Measurements from ENCODE around the gene PAK4. TPM values are rescaled to one million over a fixed set of nuclear protein-coding genes. Genes with fewer than 3 reads are reported as not detected.

Gene PAK4
- total RNA-seq, 1 experiment from 2014 or later, result 69.8 TPM

DNA sequence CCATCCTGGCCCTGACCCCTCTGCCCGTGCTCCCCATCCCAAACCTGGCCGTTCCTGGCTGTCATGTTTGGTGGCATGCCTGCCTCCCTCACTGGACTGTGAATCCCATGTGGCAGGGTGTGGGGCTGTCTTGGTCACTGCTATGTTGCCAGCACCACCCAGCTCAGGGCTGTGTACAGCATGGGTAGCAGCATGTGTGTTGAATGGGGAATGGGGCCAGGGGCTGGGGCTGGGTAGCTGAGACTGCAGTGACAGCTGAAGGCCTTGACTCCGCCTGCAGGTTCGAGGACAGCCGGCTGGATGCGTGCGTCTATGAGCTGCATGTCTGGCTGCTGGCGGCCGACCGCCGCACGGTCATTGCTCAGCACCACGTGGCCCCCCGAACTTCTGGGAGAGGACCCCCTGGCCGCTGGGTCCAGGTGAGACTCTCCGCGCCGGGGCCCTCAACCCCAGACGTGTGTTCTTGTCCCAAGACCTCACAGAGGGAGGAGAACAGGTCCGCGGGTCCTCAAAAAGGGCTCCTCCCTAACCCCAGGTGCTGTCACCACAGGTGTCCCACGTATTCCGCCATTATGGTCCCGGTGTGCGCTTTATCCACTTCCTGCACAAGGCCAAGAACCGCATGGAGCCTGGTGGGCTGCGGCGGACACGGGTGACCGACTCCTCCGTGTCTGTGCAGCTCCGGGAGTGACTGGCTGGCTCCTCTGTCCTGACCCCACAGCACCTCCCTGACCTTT is 74.6 kb downstream of the PAK4 start:
- no peaks in the 10 kb centered on the region for H3K36me3 Mint-ChIP-seq
- H3K27me3 Mint-ChIP-seq (ENCODE audit: low read depth), result peaks cover 78% of the 10 kb centered on the region
- no peaks in the 10 kb centered on the region for H3K9me3 Mint-ChIP-seq
- H3K27ac Mint-ChIP-seq, result no peak overlapping the region
- no peak for ATAC-seq
- ChIA-PET CTCF (interaction anchor here (0.6 to 5.1 kb wide), 6 partner anchors 13 to 162 kb away, joined by 3 to 26 read pairs (median 4); no protein-coding TSS in a partner anchor), POLR2A (no interaction called here)
- no peak for DNase-seq (ENCODE audit: low spot score)
- H3K4me1 Mint-ChIP-seq, result peaks cover 17% of the 10 kb centered on the region
- no peak overlapping the region for H3K4me3 Mint-ChIP-seq
- TF ChIP-seq, protein P1, sequence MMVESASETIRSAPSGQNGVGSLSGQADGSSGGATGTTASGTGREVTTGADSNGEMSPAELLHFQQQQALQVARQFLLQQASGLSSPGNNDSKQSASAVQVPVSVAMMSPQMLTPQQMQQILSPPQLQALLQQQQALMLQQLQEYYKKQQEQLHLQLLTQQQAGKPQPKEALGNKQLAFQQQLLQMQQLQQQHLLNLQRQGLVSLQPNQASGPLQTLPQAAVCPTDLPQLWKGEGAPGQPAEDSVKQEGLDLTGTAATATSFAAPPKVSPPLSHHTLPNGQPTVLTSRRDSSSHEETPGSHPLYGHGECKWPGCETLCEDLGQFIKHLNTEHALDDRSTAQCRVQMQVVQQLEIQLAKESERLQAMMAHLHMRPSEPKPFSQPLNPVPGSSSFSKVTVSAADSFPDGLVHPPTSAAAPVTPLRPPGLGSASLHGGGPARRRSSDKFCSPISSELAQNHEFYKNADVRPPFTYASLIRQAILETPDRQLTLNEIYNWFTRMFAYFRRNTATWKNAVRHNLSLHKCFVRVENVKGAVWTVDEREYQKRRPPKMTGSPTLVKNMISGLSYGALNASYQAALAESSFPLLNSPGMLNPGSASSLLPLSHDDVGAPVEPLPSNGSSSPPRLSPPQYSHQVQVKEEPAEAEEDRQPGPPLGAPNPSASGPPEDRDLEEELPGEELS (CRISPR knock-in tag; IDR thresholded peaks at IDR 0.05), result no peak
- TF ChIP-seq NFE2L1 (CRISPR knock-in tag; IDR thresholded peaks at IDR 0.05), result no peak
- TF ChIP-seq JAZF1 (CRISPR knock-in tag; IDR thresholded peaks at IDR 0.05), result no peak
- TF ChIP-seq, protein P2, sequence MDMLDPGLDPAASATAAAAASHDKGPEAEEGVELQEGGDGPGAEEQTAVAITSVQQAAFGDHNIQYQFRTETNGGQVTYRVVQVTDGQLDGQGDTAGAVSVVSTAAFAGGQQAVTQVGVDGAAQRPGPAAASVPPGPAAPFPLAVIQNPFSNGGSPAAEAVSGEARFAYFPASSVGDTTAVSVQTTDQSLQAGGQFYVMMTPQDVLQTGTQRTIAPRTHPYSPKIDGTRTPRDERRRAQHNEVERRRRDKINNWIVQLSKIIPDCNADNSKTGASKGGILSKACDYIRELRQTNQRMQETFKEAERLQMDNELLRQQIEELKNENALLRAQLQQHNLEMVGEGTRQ (CRISPR knock-in tag; IDR thresholded peaks at IDR 0.05), result no peak
- TF ChIP-seq, protein P3, sequence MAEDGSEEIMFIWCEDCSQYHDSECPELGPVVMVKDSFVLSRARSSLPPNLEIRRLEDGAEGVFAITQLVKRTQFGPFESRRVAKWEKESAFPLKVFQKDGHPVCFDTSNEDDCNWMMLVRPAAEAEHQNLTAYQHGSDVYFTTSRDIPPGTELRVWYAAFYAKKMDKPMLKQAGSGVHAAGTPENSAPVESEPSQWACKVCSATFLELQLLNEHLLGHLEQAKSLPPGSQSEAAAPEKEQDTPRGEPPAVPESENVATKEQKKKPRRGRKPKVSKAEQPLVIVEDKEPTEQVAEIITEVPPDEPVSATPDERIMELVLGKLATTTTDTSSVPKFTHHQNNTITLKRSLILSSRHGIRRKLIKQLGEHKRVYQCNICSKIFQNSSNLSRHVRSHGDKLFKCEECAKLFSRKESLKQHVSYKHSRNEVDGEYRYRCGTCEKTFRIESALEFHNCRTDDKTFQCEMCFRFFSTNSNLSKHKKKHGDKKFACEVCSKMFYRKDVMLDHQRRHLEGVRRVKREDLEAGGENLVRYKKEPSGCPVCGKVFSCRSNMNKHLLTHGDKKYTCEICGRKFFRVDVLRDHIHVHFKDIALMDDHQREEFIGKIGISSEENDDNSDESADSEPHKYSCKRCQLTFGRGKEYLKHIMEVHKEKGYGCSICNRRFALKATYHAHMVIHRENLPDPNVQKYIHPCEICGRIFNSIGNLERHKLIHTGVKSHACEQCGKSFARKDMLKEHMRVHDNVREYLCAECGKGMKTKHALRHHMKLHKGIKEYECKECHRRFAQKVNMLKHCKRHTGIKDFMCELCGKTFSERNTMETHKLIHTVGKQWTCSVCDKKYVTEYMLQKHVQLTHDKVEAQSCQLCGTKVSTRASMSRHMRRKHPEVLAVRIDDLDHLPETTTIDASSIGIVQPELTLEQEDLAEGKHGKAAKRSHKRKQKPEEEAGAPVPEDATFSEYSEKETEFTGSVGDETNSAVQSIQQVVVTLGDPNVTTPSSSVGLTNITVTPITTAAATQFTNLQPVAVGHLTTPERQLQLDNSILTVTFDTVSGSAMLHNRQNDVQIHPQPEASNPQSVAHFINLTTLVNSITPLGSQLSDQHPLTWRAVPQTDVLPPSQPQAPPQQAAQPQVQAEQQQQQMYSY (CRISPR knock-in tag; IDR thresholded peaks at IDR 0.05), result no peak
- TF ChIP-seq, protein P4, sequence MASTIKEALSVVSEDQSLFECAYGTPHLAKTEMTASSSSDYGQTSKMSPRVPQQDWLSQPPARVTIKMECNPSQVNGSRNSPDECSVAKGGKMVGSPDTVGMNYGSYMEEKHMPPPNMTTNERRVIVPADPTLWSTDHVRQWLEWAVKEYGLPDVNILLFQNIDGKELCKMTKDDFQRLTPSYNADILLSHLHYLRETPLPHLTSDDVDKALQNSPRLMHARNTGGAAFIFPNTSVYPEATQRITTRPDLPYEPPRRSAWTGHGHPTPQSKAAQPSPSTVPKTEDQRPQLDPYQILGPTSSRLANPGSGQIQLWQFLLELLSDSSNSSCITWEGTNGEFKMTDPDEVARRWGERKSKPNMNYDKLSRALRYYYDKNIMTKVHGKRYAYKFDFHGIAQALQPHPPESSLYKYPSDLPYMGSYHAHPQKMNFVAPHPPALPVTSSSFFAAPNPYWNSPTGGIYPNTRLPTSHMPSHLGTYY (CRISPR knock-in tag; IDR thresholded peaks at IDR 0.05), result no peak
- TF ChIP-seq ETV6 (CRISPR knock-in tag; IDR thresholded peaks at IDR 0.05), result no peak
- TF ChIP-seq, protein P5, sequence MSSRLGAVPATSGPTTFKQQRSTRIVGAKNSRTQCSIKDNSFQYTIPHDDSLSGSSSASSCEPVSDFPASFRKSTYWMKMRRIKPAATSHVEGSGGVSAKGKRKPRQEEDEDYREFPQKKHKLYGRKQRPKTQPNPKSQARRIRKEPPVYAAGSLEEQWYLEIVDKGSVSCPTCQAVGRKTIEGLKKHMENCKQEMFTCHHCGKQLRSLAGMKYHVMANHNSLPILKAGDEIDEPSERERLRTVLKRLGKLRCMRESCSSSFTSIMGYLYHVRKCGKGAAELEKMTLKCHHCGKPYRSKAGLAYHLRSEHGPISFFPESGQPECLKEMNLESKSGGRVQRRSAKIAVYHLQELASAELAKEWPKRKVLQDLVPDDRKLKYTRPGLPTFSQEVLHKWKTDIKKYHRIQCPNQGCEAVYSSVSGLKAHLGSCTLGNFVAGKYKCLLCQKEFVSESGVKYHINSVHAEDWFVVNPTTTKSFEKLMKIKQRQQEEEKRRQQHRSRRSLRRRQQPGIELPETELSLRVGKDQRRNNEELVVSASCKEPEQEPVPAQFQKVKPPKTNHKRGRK (CRISPR knock-in tag; IDR thresholded peaks at IDR 0.05; ENCODE audit: borderline replicate concordance), result no peak
- TF ChIP-seq, protein P6, sequence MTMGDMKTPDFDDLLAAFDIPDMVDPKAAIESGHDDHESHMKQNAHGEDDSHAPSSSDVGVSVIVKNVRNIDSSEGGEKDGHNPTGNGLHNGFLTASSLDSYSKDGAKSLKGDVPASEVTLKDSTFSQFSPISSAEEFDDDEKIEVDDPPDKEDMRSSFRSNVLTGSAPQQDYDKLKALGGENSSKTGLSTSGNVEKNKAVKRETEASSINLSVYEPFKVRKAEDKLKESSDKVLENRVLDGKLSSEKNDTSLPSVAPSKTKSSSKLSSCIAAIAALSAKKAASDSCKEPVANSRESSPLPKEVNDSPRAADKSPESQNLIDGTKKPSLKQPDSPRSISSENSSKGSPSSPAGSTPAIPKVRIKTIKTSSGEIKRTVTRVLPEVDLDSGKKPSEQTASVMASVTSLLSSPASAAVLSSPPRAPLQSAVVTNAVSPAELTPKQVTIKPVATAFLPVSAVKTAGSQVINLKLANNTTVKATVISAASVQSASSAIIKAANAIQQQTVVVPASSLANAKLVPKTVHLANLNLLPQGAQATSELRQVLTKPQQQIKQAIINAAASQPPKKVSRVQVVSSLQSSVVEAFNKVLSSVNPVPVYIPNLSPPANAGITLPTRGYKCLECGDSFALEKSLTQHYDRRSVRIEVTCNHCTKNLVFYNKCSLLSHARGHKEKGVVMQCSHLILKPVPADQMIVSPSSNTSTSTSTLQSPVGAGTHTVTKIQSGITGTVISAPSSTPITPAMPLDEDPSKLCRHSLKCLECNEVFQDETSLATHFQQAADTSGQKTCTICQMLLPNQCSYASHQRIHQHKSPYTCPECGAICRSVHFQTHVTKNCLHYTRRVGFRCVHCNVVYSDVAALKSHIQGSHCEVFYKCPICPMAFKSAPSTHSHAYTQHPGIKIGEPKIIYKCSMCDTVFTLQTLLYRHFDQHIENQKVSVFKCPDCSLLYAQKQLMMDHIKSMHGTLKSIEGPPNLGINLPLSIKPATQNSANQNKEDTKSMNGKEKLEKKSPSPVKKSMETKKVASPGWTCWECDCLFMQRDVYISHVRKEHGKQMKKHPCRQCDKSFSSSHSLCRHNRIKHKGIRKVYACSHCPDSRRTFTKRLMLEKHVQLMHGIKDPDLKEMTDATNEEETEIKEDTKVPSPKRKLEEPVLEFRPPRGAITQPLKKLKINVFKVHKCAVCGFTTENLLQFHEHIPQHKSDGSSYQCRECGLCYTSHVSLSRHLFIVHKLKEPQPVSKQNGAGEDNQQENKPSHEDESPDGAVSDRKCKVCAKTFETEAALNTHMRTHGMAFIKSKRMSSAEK (CRISPR knock-in tag; IDR thresholded peaks at IDR 0.05; ENCODE audit: borderline replicate concordance), result no peak
- TF ChIP-seq, protein P7, sequence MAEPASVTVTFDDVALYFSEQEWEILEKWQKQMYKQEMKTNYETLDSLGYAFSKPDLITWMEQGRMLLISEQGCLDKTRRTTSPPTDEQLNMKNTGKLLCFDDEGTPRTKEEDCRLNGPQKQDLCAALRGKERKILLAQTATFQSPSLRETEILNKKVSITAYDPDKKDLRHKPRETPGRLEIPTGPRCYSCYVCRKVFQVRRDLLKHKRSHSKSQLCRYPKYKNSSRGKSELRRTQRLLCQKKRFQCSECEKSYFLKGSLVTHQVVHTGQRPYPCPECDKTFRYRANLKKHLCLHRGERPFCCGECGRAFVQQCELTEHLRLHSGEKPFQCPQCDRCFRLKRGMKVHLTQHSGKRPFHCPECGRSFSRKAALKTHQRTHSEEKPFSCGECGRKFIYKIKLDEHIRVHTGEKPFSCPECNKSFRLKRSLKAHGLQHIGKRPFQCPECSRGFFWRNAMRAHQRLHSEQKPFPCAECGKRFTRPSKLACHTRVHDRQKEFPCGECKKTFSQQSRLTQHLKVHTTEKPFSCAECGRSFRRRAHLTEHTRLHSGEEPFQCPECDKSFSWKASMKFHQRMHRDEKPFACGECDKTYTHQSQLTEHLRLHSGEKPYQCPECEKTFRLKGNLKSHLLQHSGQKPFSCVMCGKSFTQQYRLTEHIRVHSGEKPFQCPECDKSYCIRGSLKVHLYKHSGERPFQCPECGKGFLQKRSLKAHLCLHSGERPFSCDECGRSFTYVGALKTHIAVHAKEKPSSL (CRISPR knock-in tag; conservative IDR thresholded peaks at IDR 0.05), result no peak
- TF ChIP-seq, protein P8, sequence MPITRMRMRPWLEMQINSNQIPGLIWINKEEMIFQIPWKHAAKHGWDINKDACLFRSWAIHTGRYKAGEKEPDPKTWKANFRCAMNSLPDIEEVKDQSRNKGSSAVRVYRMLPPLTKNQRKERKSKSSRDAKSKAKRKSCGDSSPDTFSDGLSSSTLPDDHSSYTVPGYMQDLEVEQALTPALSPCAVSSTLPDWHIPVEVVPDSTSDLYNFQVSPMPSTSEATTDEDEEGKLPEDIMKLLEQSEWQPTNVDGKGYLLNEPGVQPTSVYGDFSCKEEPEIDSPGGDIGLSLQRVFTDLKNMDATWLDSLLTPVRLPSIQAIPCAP (CRISPR knock-in tag; IDR thresholded peaks at IDR 0.05), result no peak
- TF ChIP-seq, protein P9, sequence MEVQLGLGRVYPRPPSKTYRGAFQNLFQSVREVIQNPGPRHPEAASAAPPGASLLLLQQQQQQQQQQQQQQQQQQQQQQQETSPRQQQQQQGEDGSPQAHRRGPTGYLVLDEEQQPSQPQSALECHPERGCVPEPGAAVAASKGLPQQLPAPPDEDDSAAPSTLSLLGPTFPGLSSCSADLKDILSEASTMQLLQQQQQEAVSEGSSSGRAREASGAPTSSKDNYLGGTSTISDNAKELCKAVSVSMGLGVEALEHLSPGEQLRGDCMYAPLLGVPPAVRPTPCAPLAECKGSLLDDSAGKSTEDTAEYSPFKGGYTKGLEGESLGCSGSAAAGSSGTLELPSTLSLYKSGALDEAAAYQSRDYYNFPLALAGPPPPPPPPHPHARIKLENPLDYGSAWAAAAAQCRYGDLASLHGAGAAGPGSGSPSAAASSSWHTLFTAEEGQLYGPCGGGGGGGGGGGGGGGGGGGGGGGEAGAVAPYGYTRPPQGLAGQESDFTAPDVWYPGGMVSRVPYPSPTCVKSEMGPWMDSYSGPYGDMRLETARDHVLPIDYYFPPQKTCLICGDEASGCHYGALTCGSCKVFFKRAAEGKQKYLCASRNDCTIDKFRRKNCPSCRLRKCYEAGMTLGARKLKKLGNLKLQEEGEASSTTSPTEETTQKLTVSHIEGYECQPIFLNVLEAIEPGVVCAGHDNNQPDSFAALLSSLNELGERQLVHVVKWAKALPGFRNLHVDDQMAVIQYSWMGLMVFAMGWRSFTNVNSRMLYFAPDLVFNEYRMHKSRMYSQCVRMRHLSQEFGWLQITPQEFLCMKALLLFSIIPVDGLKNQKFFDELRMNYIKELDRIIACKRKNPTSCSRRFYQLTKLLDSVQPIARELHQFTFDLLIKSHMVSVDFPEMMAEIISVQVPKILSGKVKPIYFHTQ (CRISPR knock-in tag; IDR thresholded peaks at IDR 0.05), result no peak
- no peak for TF ChIP-seq ZNF423 (CRISPR knock-in tag; IDR thresholded peaks at IDR 0.05)
- no peak for TF ChIP-seq CREB1 (CRISPR knock-in tag; IDR thresholded peaks at IDR 0.05)
